ENCODE data around the gene ITPR1.

- TF ChIP-seq, protein P1, sequence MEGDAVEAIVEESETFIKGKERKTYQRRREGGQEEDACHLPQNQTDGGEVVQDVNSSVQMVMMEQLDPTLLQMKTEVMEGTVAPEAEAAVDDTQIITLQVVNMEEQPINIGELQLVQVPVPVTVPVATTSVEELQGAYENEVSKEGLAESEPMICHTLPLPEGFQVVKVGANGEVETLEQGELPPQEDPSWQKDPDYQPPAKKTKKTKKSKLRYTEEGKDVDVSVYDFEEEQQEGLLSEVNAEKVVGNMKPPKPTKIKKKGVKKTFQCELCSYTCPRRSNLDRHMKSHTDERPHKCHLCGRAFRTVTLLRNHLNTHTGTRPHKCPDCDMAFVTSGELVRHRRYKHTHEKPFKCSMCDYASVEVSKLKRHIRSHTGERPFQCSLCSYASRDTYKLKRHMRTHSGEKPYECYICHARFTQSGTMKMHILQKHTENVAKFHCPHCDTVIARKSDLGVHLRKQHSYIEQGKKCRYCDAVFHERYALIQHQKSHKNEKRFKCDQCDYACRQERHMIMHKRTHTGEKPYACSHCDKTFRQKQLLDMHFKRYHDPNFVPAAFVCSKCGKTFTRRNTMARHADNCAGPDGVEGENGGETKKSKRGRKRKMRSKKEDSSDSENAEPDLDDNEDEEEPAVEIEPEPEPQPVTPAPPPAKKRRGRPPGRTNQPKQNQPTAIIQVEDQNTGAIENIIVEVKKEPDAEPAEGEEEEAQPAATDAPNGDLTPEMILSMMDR (IDR thresholded peaks at IDR 0.05) = peak in 1 of 3 experiments; percentile 14
- no peak for TF ChIP-seq POLR2A (IDR thresholded peaks at IDR 0.05)
Measured at GRCh38 chr3:4584456-4585249, 91.5 kb downstream of the ITPR1 start.
